ENCODE data around the gene ARMC5. TPM values are rescaled to one million over a fixed set of nuclear protein-coding genes. Genes with fewer than 3 reads are reported as not detected.
A peak's percentile ranks its signal among the peaks of the same experiment; 100 is the strongest.

Gene ARMC5
- total RNA-seq, 1 experiment from 2014 or later = 11.3 TPM

DNA sequence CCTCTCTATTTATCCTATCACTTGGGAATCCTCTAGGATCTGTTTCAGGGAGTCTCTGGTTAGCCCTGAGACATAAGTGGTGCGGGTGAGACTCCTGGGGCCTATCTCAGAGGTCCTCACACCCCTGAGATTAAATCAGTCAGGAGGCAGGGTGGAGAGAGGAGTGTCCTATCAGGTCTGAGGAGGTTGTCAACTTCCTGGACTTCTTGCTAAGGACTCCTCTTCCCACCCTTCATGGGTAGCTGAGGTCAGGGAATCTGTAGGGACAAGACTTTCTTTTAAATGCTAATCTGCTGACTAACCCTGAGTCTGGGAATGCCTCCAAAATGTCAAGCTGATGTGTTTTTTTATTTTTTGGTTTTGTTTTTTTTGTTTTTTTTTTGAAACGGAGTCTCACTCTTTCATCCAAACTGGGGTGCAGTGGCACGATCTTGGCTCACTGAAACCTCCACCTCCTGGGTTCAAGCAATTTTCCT is 6.6 kb upstream of the ARMC5 start (continued):
- TF ChIP-seq ZNF263 (CRISPR knock-in tag; IDR thresholded peaks at IDR 0.05; ENCODE audit: low read depth) (no peak), FOXP1 (CRISPR knock-in tag; IDR thresholded peaks at IDR 0.05; ENCODE audit: borderline replicate concordance) (no peak), GRHL2 (CRISPR knock-in tag; IDR thresholded peaks at IDR 0.05; ENCODE audit: insufficient replicate concordance, severe bottlenecking) (no peak), TEAD1 (CRISPR knock-in tag; IDR thresholded peaks at IDR 0.05) (no peak), ZNF671 (CRISPR knock-in tag; IDR thresholded peaks at IDR 0.05) (no peak), NR3C1 (CRISPR knock-in tag; conservative IDR thresholded peaks at IDR 0.05; ENCODE audit: low read depth) (no peak), ZNF396 (CRISPR knock-in tag; IDR thresholded peaks at IDR 0.05; ENCODE audit: borderline replicate concordance) (no peak), ELF4 (CRISPR knock-in tag; IDR thresholded peaks at IDR 0.05; ENCODE audit: low read depth) (no peak), ZNF138 (CRISPR knock-in tag; conservative IDR thresholded peaks at IDR 0.05) (no peak)
- TF ChIP-seq, protein P1, sequence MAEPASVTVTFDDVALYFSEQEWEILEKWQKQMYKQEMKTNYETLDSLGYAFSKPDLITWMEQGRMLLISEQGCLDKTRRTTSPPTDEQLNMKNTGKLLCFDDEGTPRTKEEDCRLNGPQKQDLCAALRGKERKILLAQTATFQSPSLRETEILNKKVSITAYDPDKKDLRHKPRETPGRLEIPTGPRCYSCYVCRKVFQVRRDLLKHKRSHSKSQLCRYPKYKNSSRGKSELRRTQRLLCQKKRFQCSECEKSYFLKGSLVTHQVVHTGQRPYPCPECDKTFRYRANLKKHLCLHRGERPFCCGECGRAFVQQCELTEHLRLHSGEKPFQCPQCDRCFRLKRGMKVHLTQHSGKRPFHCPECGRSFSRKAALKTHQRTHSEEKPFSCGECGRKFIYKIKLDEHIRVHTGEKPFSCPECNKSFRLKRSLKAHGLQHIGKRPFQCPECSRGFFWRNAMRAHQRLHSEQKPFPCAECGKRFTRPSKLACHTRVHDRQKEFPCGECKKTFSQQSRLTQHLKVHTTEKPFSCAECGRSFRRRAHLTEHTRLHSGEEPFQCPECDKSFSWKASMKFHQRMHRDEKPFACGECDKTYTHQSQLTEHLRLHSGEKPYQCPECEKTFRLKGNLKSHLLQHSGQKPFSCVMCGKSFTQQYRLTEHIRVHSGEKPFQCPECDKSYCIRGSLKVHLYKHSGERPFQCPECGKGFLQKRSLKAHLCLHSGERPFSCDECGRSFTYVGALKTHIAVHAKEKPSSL (CRISPR knock-in tag; conservative IDR thresholded peaks at IDR 0.05) = no peak

DNA sequence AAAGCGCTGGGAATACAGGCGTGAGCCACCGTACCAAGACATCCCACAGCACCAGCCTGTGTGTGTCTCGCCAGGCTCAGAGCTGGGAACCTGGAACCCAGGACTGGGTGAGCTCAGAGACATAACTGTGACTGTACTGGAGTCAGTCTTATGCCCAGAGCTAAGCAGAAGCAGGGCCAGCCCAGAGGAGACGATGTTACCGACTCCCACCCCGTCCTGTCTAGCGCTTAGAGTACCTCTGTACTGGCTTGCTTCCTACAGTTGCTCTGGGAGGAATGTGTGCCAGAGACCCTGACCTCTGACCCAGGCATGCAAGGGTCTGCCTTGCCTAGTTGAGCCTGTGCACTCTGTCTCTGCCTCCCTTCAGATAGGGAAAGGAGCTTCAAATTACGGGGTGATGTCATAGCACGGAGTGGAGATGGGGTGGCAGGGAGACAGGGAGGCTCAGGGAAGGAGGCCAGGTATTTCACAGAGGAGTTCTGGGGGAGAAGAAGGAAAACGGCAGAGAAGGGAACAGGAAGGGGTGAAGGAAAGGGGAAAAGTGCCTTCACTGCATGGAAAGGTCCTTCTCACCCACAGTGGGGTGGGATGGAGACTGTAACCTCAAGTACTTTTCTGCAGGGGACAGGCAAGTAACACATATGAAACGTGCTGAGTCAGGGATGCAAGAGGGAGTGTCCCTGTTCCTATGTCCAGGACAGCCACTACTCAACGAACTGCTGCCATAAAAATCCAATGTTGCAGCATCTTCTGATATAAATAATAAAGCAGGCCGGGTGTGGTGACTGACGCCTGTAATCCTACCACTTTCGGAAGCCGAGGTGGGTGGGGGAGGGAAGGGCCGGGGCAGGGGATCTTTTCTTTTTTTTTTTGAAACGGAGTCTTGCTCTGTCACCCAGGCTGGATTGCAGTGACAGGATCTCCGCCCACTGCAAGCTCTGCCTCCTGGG is 5.8 kb upstream of the ARMC5 start:
- Mint-ChIP-seq H3K27me3 (ENCODE audit: low read depth) (no peaks in the 10 kb centered on the region), H3K9me3 (no peaks in the 10 kb centered on the region), H3K4me1 (peaks cover 51% of the 10 kb centered on the region), H3K4me3 (peak overlapping the region; percentile 37), H3K27ac (peak overlapping the region; percentile 84), H3K36me3 (no peaks in the 10 kb centered on the region)
- POLR2A ChIA-PET = interaction anchor here (1.1 to 1.5 kb wide), 3 partner anchors 24 to 420 kb away, joined by 3 to 5 read pairs (median 4); partner anchors contain the start of genes PRSS8 and ZNF267
- TF ChIP-seq JUN (CRISPR knock-in tag; IDR thresholded peaks at IDR 0.05) (0 out of 2 replicates have a peak, but pooled peaks have one; percentile 21), GABPB1 (CRISPR knock-in tag; IDR thresholded peaks at IDR 0.05) (peak; percentile 28; the same call in 1 of the 2 replicates), NR2C2 (CRISPR knock-in tag; IDR thresholded peaks at IDR 0.05) (no peak)
- CTCF ChIA-PET = interaction anchor here (0.7 to 12.2 kb wide), 8 partner anchors 10 to 469 kb away, joined by 3 to 221 read pairs (median 4); partner anchors contain the start of genes HSD3B7, SLC5A2, TGFB1I1 and ZNF843
- ATAC-seq = peak; percentile 21
- no peak for DNase-seq (ENCODE audit: low spot score)

DNA sequence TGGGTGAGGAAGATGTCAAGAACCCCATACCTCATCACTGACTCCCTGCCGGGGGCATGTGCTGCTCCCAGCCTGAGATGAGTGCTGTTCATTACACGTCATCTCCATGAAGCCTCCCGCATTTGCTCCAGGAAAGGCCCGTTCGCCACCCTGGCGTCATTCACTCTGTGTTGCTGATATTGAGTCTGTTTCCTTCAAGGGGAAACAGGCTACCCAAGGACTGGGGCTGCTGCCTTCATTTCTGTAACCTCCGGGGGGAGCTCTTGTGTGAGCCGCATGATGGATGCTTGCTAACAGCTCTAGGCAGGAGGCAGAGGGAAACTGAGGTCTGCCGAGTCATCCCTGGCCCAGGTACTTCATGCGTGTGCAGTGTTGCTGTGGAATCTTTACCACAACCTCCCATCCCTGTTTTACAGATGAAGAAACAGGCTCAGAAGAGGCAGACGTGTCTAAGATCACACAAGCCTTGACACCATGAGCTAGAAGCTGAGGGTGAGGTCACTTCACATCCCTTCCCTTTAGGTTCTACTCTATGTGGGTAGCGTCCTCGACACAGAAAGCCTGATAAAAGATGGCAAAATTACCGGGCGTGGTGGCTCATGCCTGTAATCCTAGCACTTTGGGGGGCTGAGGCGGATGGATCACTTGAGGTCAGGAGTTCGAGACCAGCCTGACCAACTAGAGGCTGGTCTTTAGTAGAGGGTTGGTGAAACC is 3.5 kb upstream of the ARMC5 start:
- CTCF ChIA-PET = interaction anchor here (0.5 to 12.2 kb wide), 23 partner anchors 13 to 502 kb away, joined by 3 to 221 read pairs (median 4); partner anchors contain the start of genes AHSP, COX6A2, HSD3B7 and KAT8
- Mint-ChIP-seq H3K36me3 (no peaks in the 10 kb centered on the region), H3K27me3 (ENCODE audit: low read depth) (no peaks in the 10 kb centered on the region), H3K4me3 (peak overlapping the region; percentile 16), H3K27ac (0 out of 2 replicates have a peak overlapping the region, but pooled peaks have one; percentile 19), H3K9me3 (no peaks in the 10 kb centered on the region), H3K4me1 (peaks cover 53% of the 10 kb centered on the region)
- POLR2A ChIA-PET = no interaction called here
- DNase-seq (ENCODE audit: low spot score) (peak; percentile 54), ATAC-seq (no peak)
- peak; percentile 91 for TF ChIP-seq NFE2L1 (CRISPR knock-in tag; IDR thresholded peaks at IDR 0.05)
- TF ChIP-seq, protein P2, sequence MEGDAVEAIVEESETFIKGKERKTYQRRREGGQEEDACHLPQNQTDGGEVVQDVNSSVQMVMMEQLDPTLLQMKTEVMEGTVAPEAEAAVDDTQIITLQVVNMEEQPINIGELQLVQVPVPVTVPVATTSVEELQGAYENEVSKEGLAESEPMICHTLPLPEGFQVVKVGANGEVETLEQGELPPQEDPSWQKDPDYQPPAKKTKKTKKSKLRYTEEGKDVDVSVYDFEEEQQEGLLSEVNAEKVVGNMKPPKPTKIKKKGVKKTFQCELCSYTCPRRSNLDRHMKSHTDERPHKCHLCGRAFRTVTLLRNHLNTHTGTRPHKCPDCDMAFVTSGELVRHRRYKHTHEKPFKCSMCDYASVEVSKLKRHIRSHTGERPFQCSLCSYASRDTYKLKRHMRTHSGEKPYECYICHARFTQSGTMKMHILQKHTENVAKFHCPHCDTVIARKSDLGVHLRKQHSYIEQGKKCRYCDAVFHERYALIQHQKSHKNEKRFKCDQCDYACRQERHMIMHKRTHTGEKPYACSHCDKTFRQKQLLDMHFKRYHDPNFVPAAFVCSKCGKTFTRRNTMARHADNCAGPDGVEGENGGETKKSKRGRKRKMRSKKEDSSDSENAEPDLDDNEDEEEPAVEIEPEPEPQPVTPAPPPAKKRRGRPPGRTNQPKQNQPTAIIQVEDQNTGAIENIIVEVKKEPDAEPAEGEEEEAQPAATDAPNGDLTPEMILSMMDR (IDR thresholded peaks at IDR 0.05) = 0 out of 2 replicates have a peak, but pooled peaks have one; percentile 33
- TF ChIP-seq, protein P3, sequence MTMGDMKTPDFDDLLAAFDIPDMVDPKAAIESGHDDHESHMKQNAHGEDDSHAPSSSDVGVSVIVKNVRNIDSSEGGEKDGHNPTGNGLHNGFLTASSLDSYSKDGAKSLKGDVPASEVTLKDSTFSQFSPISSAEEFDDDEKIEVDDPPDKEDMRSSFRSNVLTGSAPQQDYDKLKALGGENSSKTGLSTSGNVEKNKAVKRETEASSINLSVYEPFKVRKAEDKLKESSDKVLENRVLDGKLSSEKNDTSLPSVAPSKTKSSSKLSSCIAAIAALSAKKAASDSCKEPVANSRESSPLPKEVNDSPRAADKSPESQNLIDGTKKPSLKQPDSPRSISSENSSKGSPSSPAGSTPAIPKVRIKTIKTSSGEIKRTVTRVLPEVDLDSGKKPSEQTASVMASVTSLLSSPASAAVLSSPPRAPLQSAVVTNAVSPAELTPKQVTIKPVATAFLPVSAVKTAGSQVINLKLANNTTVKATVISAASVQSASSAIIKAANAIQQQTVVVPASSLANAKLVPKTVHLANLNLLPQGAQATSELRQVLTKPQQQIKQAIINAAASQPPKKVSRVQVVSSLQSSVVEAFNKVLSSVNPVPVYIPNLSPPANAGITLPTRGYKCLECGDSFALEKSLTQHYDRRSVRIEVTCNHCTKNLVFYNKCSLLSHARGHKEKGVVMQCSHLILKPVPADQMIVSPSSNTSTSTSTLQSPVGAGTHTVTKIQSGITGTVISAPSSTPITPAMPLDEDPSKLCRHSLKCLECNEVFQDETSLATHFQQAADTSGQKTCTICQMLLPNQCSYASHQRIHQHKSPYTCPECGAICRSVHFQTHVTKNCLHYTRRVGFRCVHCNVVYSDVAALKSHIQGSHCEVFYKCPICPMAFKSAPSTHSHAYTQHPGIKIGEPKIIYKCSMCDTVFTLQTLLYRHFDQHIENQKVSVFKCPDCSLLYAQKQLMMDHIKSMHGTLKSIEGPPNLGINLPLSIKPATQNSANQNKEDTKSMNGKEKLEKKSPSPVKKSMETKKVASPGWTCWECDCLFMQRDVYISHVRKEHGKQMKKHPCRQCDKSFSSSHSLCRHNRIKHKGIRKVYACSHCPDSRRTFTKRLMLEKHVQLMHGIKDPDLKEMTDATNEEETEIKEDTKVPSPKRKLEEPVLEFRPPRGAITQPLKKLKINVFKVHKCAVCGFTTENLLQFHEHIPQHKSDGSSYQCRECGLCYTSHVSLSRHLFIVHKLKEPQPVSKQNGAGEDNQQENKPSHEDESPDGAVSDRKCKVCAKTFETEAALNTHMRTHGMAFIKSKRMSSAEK (CRISPR knock-in tag; IDR thresholded peaks at IDR 0.05; ENCODE audit: borderline replicate concordance) = peak; percentile 82; the same call in 1 of the 2 replicates
- TF ChIP-seq, protein P4, sequence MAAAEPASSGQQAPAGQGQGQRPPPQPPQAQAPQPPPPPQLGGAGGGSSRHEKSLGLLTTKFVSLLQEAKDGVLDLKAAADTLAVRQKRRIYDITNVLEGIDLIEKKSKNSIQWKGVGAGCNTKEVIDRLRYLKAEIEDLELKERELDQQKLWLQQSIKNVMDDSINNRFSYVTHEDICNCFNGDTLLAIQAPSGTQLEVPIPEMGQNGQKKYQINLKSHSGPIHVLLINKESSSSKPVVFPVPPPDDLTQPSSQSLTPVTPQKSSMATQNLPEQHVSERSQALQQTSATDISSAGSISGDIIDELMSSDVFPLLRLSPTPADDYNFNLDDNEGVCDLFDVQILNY (CRISPR knock-in tag; IDR thresholded peaks at IDR 0.05) = no peak
